Left colon (tissue), 2 donors: ENCODE results near the gene TRMT2A. TPM values are rescaled to one million over a fixed set of nuclear protein-coding genes. Genes with fewer than 3 reads are reported as not detected.
"Not testable (repeated sequence)": the region's sequence is repeated elsewhere in the genome, so short reads cannot be mapped to it uniquely, and the experiment has no call there.

Experiments used
- ATAC-seq: fragments of 200-7000 bp; cut with Tn5 transposase; one replicate; pipeline ENCODE4 v1.9.1; 2020; ENCODE audit warnings: mild to moderate bottlenecking, moderate library complexity
- DNase-seq, 2 donors: peaks; one replicate each; pipeline ENCODE4 v3.0.0-alpha.2; 2020
- intact Hi-C, 2 donors: fragments of 100-400 bp; cut with DNase I in 1 of 2; cut with micrococcal nuclease in 1 of 2; formaldehyde crosslinking; loops; one replicate each; pipeline versions ENCODE4 v1.11.2 to v1.14.0; 2022; cut with DNase I, micrococcal nuclease
- total RNA-seq, 2 donors: library from RNA; stranded (reverse); fragmentation: NEBNext Ultra II Directional; extraction: Animal tissue kit (Norgen Biotek cat#: 25700); gene quantifications; one replicate each; pipeline ENCODE4 v1.2.1, GENCODE V29; 2021
- donor health status: DM: no; HTN: no; CAD: no.
- donor health status: DM: yes; HTN: yes; CAD: no.

Gene TRMT2A
- total RNA-seq, 2 donors from 2014 or later = 33.3 to 36.4 TPM

GRCh38 chr22:20080776-20081654, 36.0 kb downstream of the TRMT2A start:
- DNase-seq = peak in 1 of 2 donors; percentile 35
- intact Hi-C loops = no loop called here
- peak; percentile 30 for ATAC-seq

DNA sequence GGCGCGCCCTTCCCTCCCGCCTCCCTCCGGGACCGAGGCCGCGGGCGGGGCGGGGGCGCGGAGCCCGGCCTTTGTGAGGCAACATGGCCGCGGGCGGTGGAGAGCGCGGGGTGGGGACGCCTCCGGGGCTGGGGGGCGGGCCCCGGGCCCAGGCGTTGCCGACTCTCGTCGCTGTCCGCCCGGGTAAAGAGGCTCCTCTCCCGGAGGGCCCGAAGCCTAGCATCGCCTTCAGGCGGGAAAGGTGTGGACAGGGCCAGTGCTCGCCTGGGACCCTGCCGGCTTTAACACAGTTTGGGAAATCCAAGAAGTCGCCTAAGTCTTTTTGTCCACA, 36.6 kb downstream of the TRMT2A start:
- intact Hi-C loops = no loop called here
- ATAC-seq = peak; percentile 70
- DNase-seq = peak; percentile 64 to 79

DNA sequence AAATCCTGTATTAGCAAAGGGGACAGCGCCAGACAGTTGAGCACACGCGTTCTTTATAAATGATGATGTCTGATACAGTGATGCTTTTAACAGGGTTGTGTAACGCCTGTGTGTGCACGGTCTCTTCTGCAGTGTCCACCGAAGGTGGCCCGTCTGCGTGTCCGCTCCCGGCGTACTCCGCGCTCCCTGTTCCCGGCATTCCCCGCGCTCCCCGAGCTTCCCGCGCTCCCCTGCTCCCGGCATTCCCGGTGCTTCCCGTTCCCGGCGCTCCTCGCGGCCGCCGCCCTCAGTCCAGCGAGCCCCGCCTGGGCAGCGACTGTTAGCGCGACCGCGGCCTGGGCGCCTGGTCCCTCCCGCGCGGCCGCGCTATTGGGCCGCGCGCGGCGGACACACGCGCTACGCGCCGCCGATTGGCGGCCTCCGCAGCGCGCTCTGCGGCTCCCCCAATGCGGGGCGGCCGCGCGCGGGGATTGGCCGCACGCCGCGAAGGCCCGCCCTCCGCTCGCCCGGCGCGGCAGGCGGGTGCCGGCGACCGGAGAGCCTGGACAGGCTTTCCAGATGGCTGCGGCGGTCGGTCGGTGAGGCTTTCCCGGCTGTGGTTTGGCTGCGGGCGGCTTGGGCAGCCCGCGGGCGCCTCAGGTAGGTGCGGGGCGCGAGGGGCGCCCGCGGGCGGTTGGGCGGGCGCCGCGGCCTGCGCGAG, 37.1 kb downstream of the TRMT2A start, which contains the start of gene DGCR8:
TSS of gene DGCR8 (plus strand) at position 497 of the 700 bp plus-strand sequence. CDS start 5,723 bp downstream, outside the sequence.
- ATAC-seq (peak; percentile 89), DNase-seq (peak; percentile 93)
- intact Hi-C loops = no loop called here

DNA sequence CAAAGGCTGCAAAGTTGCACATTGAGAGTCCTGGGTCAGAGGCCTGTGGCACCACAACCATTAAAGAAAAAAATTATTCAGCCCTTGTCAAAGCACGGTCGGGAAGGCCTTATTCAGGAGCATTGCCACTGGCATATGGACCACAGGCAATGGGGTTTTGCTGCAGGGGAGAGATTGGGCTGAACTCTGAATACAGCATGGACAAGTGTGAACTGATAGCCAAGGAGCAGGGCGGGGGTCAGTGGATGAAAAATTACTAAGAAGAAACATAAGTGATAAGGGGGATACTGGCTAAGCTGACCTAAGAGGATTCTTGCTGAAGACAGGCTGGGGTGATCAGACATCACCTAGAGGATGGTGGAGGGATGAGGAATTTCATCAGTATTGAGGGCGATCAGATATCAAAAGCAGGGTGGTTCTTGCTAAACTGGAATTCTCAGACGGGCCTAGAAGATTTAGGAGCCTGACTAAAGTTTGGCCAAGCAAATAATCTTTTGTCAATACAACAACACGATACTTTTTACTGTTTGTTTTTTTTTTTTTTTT, 40.3 kb downstream of the TRMT2A start:
- ATAC-seq (no peak), DNase-seq (no peak)
- intact Hi-C loops = no loop called here

- intact Hi-C loops = no loop called here
- ATAC-seq = no peak
- no peak for DNase-seq
Observed at GRCh38 chr22:20071524-20071972, 45.5 kb downstream of the TRMT2A start.

DNA sequence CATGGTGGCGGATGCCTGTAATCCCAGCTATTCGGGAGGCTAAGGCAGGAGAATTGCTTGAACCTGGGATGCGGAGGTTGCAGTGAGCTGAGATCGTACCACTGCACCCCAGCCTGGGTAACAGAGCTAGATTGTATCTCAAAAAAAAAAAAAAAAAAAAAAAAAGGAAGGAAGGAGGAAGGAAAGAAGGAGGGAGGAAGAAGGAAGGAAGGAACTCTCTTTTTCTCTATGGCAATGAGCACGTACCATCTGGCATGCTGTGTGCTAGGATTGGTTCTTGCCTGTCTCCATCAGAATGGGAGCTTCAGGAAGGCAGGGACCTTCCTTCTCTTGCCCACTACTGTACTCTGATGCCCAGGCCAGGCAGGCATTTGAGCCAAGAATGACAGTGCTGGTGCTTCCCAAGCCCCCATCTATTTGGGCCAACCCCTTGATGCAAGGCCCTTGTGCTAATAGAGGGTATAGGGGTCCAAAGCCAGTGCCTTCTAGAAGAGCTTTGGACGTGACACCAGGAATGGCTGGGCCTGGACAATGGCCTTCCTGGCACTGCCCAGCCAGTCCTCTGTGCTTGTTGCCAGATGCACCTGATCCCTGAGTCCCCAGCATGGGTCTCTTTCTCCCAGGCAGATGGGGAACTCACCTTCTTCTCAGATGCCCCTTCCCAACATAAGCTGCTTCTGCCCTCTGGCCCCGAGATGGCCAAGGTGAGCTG, 47.5 kb downstream of the TRMT2A start:
- ATAC-seq (no peak), DNase-seq (no peak)
- intact Hi-C loops = no loop called here

GRCh38 chr22:20068640-20069039, 48.4 kb downstream of the TRMT2A start:
- ATAC-seq = no peak
- intact Hi-C loops = no loop called here
- DNase-seq = no peak

GRCh38 chr22:20067384-20067682, 49.7 kb downstream of the TRMT2A start:
- ATAC-seq, DNase-seq, intact Hi-C loops: not testable (repeated sequence)

DNA sequence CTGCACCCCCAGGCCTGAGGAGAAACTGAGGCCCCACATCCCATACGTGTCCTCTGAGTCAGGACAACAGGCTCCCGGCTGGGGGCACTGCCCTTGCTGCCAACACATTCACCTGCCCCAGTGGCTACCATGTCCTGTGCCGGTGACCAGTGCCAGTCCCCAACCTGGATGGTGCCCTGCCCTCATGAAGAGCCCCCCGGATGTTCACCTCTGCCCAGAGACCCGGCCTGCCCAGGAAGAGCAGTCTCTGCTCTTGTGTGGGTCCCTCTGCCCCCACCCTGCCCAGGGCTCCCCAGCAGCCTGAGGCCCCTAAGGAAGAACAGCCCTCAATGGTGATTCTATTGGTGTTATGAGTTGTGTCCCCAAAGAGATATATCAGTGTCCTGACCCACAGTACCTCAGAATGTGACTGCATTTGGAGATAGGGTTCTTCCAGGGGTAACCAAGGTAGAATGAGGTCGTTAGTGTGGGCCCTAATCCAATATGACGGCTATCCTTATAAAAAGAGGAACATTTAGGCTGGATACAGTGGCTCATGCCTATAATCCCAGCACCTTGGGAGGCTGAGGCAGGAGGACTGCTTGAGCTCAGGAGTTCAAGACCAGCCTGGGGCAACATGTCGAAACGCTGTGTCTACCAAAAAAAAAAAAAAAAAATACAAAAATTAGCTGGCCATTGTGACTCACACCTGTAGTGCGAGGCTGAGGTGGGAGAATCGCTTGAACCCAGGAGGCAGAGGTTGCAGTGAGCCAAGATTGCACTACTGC, 50.2 kb downstream of the TRMT2A start:
- DNase-seq (no peak), ATAC-seq (no peak)
- intact Hi-C loops = no loop called here

DNA sequence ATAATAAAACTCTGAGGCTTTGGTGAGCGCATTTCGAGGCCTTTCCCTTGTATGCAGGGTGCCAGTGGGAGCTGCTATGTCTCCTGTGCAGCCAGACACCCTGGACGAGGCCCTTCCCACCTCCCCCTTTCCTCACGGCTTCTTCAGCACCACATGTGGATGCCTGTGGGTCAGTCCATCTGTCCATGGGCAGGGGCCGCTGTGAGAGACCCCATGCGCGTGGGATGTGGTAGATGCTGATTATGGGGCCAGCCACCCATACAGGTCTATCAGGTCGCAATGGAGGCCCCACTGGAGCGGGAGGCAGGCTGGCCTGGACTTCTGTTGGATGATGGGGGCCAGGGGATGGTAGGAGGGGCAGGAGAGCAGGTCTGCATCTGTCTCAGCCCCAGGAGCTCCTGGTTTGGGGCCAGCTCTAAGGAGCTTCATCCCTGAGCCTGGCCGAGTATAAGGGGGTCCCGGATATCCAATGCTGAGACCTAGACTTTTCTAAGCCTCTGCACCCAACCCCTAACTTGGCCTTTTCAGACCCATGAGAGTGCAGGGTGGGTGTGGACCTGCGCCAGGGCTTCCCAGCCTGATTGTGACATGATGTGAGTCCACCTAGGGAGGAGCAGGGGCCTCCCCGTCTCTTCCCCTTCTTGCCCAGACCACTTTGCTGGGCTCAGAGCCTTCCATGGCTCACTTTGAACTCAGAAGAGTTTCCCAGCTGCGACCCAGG, 51.0 kb downstream of the TRMT2A start:
- intact Hi-C loops = no loop called here
- ATAC-seq = no peak
- DNase-seq = no peak

- no peak for DNase-seq
Observed at GRCh38 chr22:20064545-20065262, 52.3 kb downstream of the TRMT2A start.

GRCh38 chr22:20064140-20064480, 52.9 kb downstream of the TRMT2A start:
- no peak for DNase-seq
- intact Hi-C loops = no loop called here
- ATAC-seq = no peak

More at GRCh38 chr22:20064545-20065262, 52.3 kb downstream of the TRMT2A start:
- intact Hi-C loops = no loop called here
- ATAC-seq = no peak

DNA sequence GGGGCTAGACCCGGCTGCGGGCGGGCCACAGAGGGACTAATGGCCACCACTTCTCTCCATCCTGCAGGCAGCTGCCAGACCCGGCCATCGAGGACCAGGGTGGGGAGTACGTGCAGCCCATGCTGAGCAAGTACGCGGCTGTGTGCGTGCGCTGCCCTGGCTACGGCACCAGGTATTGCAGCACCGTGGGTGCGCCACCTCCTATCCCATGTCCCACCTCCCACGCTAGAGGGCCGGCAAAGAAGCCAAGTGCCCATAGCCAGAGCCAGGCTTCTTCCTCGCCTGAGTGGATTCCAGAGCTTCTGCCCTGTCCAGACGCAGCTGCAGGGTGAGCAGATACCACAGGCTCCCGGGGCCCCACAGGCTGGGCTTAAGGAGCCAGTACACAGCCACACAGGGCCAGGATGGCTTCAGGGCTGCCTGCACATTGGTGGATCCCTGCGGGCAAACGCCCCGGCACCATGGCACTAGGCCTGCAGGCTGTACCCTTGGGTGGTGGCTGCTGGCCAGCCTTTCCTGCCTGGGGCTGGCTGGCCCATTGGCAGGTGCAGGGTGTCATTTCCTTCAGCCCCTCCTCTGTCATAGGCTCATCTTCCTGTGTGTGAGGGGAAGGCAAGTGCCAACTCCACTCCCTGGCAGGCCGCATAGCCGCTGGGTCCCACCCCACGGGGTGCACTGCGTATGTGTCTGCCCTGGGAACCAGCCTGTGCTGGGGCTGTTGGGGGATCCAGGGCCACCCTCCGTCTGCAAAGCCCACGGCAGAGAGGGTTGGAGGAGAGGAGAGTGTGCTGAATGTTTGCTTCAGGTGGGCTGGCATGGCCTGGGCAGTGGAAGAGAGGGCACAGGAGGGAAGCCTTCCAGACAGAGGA, 53.5 kb downstream of the TRMT2A start:
- ATAC-seq = peak; percentile 7
- intact Hi-C loops = no loop called here
- DNase-seq = no peak

GRCh38 chr22:20062766-20063083, 54.3 kb downstream of the TRMT2A start:
- ATAC-seq = no peak
- no peak for DNase-seq
- intact Hi-C loops = no loop called here

DNA sequence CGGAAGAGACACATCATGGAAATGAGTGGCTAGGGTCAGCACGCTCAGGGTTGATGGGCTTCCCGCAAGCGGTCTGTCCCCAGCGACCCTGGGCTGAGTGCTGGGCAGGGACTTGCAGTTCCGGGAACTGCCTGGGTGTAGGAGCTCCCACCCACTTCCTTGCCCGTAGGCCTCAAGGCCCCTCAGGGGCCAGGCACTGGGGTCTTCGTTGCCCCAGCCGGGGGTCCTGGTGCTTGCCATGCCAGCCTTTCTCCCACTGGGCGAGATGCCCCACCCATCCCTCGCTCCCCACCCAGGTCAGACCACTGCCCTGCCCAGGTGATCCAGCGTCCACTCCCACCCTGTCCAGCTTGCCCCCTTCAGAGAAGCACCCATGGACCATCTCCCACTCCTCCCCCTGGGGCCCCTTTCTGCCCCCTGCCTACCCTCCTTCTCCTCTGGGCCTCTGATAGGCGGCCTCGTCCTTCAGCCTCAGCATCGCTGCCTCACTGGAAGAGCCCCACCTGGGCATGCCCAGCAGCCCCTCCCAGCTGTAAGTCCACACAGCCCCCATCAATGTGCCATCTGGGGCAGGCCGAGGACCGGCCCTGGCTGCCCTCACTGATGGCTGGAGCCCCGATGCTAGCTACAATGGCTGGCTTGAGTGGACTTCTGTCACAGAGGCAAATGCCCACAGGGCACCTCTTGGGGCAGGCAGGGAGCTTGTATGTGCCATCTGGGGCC, 54.8 kb downstream of the TRMT2A start:
- intact Hi-C loops = no loop called here
- DNase-seq = no peak
- no peak for ATAC-seq
